ENCODE data around the gene KCNMA1.

KCNMA1 gene

GRCh38 chr10:77253147-77253545 lies 384.5 kb downstream of the KCNMA1 start:
- DNase-seq = no peak

GRCh38 chr10:77252380-77253146 lies 385.0 kb downstream of the KCNMA1 start:
- DNase-seq = no peak

DNA sequence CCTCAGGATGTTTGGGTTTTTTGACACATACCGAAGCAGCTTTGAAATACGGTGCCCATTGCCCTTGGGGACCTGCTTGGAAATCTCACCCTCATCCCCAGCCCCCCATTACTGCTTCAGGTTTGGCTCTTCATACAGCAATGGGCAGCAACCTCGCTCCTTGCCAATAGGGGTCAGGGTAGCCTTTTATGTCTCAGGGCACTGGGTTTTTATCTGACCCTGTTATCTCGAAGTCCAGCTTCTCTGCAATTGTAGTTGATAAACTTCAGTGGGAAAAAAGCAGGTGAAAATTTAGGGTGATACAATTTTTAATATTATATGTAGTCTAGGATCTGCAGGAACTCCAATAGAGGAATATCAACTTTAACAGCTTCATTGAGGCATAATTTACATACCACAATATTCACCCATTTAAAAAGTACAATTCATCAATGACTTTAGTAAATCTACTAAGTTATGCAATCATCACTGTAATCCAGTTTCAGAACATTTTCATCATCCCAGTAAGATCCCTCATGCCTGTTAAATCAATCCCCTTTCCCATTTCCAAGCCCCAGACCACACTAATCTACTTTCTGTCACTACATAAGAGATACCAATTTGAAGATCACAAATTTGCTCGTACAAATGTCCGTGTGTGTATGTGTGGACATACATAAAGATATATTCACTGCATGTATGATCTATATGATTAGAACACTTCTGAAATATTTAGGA lies 386.2 kb downstream of the KCNMA1 start:
- peak; percentile 45 for DNase-seq

GRCh38 chr10:77249901-77250459 lies 387.6 kb downstream of the KCNMA1 start:
- DNase-seq = no peak

DNA sequence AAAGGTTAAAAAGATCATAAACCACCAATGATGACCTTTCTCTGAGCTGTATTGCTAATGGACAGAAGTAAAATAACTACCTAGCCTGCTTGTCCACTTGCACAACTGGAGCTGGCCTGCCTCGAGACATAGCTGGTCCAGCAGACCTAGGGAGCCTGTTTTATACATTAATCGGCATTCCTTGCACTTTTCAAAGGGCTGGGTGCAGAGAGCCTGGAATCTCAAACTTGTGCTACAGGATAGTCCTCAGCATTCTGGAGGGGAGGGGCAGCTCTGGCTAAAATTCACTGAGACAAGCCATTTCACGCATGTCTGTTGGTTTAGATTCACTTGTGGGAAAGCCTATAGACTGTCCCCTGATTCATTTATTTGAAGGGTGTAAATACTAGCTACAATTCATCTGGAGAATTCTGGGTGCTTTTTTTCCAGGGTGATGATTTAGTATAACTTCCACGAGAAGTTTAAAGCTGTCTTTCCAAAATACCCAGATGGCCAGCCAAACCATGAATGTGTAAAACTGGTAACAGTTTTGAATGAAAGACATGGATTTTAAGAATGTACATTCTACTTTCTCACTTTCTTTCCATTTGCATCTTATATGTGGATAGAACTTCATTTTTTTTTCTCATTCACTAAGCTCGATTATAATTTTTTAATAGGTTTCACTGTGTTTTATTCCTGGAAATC lies 389.4 kb downstream of the KCNMA1 start:
- no peak for DNase-seq

- peak; percentile 43 for DNase-seq
Measured at GRCh38 chr10:77247031-77247990, 390.3 kb downstream of the KCNMA1 start.

- DNase-seq = peak; percentile 84
Measured at GRCh38 chr10:77245953-77246352, 391.7 kb downstream of the KCNMA1 start.

DNA sequence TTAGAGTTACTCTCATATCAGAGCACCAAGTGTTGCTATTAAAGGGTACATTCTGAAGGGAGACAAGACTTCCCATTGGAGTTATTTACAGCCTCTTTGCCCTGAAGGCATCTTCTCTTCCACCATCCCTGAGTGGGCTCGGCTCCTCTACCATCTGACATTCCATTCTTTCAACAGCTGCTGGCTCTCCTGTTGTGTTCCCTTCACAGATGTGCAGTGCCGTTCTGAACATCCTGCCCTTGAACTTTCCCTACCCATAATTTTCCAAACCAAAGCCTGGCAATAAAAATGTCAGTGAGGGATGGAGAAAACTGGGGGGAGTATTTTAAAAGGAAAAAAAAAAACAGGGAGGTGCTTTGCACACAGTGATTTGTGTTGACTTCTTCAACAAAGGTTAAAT lies 392.9 kb downstream of the KCNMA1 start:
- peak; percentile 51 for DNase-seq

- no peak for DNase-seq
Measured at GRCh38 chr10:77244286-77244685, 393.3 kb downstream of the KCNMA1 start.

GRCh38 chr10:77241350-77241725 lies 396.3 kb downstream of the KCNMA1 start:
- DNase-seq = no peak

GRCh38 chr10:77240706-77241349 lies 396.8 kb downstream of the KCNMA1 start:
- DNase-seq = no peak

GRCh38 chr10:77240041-77240652 lies 397.5 kb downstream of the KCNMA1 start:
- DNase-seq = peak; percentile 35

GRCh38 chr10:77237120-77237519 lies 400.5 kb downstream of the KCNMA1 start:
- no peak for DNase-seq

DNA sequence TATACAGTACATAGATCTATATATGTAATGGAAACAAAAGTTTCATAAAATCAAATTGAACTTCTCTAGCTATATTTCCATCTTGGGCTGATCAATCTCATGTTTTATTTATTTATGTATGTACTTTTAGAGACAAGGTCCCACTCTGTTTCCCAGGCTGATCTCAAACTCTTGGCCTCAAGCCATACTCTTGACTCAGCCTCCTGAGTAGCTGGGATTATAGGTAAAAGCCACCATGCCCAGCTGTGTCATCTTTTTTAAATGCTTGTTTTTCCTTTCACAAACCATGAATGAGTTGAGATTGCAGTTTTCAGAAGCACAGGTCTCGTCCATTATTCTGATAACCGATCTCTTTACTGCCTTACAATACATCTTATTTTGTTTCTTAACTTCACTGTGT lies 400.9 kb downstream of the KCNMA1 start:
- DNase-seq = peak; percentile 65

GRCh38 chr10:77236029-77236428 lies 401.6 kb downstream of the KCNMA1 start:
- DNase-seq = no peak

GRCh38 chr10:77234599-77234998 lies 403.0 kb downstream of the KCNMA1 start:
- no peak for DNase-seq

DNA sequence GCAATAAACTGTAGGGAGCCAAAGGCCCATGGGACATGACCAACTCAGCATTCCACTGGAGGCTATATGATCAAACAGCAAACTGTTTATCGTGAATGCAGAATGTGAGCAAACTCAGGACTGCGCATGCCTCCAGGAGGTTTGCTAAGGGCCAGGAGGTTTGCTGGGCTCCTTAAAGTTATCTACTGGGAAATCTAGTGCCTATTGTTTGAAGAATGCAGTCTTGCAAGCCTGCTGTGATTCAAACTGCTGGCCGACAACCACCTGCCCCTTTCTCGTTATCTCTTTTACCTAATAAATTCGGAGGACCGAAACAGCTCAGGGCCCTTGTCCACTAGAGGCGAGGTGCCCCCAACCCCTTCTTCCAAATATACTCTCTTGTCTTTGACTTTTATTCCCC lies 404.1 kb downstream of the KCNMA1 start:
- DNase-seq = no peak

DNA sequence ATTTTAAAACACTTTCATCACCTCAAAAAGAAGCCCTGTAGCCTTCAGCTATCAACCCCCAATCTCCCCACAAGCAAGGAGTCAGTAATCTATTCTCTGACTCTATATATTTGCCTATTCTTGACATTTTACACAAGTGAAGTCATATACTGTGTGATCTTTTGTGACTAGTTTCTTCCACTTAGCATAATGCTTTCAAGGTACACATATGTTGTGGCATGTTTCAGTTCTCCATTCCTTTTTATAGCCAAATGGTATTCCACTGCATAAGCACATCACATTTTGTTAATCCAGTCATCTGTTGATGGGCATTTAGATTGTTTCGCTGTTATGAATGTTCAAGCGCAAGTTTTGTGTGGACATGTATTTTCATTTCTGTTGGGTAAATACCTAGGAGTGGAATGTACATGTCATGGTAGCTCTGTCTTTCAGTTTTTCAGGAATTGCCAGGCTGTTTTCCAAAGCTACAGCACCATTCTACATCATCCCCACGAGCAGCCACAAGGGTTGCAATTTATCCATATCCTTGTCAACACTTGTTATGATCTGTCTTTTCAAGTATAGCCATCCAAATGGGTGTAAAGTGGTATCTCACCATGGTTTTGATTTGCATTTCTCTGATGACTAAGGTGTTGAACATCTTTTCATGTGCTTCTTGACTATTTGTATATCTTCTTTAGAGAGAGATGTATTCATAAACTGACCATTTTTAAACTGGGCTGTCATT lies 405.6 kb downstream of the KCNMA1 start:
- peak; percentile 46 for DNase-seq

GRCh38 chr10:77231375-77231774 lies 406.2 kb downstream of the KCNMA1 start:
- no peak for DNase-seq

GRCh38 chr10:77230194-77230593 lies 407.4 kb downstream of the KCNMA1 start:
- peak; percentile 95 for DNase-seq

GRCh38 chr10:77229704-77230103 lies 407.9 kb downstream of the KCNMA1 start:
- DNase-seq = peak; percentile 46
